ENCODE results near the gene TUBB6.

Gene TUBB6

GRCh38 chr18:12338382-12338781 lies 30.3 kb downstream of the TUBB6 start:
- no peak for DNase-seq (ENCODE audit: low spot score)

GRCh38 chr18:12340945-12341660 lies 33.1 kb downstream of the TUBB6 start:
- no peak for DNase-seq (ENCODE audit: low spot score)

GRCh38 chr18:12342661-12343060 lies 34.6 kb downstream of the TUBB6 start:
- DNase-seq (ENCODE audit: low spot score): no peak

- no peak for DNase-seq (ENCODE audit: low spot score)
Measured at GRCh38 chr18:12345491-12346239, 37.6 kb downstream of the TUBB6 start.

GRCh38 chr18:12346240-12346565 lies 38.2 kb downstream of the TUBB6 start:
- DNase-seq (ENCODE audit: low spot score): no peak

- DNase-seq (ENCODE audit: low spot score): no peak
Measured at GRCh38 chr18:12347895-12348294, 39.9 kb downstream of the TUBB6 start.

- no peak for DNase-seq (ENCODE audit: low spot score)
Measured at GRCh38 chr18:12352188-12352587, 44.1 kb downstream of the TUBB6 start.

- DNase-seq (ENCODE audit: low spot score): no peak
Measured at GRCh38 chr18:12359515-12359927, 51.5 kb downstream of the TUBB6 start.

- DNase-seq (ENCODE audit: low spot score): no peak
Measured at GRCh38 chr18:12361770-12362378, 53.8 kb downstream of the TUBB6 start.

- DNase-seq (ENCODE audit: low spot score): no peak
Measured at GRCh38 chr18:12362473-12363174, 54.6 kb downstream of the TUBB6 start.

GRCh38 chr18:12366379-12366778 lies 58.3 kb downstream of the TUBB6 start:
- no peak for DNase-seq (ENCODE audit: low spot score)

GRCh38 chr18:12366784-12367183 lies 58.7 kb downstream of the TUBB6 start:
- DNase-seq (ENCODE audit: low spot score): no peak

GRCh38 chr18:12369211-12369610 lies 61.2 kb downstream of the TUBB6 start:
- no peak for DNase-seq (ENCODE audit: low spot score)

- no peak for DNase-seq (ENCODE audit: low spot score)
Measured at GRCh38 chr18:12371590-12371989, 63.5 kb downstream of the TUBB6 start.

- DNase-seq (ENCODE audit: low spot score): no peak
Measured at GRCh38 chr18:12372406-12372805, 64.4 kb downstream of the TUBB6 start.

- DNase-seq (ENCODE audit: low spot score): no peak
Measured at GRCh38 chr18:12373116-12373770, 65.2 kb downstream of the TUBB6 start.

GRCh38 chr18:12373771-12374116 lies 65.7 kb downstream of the TUBB6 start:
- DNase-seq (ENCODE audit: low spot score): no peak

GRCh38 chr18:12374401-12374800 lies 66.4 kb downstream of the TUBB6 start:
- DNase-seq (ENCODE audit: low spot score): no peak

All from putamen (tissue), 1 donor.